ENCODE data around the gene WWTR1. TPM values are rescaled to one million over a fixed set of nuclear protein-coding genes. Genes with fewer than 3 reads are reported as not detected.

WWTR1 gene
- total RNA-seq, 1 donor from 2014 or later: 42.1 TPM

DNA sequence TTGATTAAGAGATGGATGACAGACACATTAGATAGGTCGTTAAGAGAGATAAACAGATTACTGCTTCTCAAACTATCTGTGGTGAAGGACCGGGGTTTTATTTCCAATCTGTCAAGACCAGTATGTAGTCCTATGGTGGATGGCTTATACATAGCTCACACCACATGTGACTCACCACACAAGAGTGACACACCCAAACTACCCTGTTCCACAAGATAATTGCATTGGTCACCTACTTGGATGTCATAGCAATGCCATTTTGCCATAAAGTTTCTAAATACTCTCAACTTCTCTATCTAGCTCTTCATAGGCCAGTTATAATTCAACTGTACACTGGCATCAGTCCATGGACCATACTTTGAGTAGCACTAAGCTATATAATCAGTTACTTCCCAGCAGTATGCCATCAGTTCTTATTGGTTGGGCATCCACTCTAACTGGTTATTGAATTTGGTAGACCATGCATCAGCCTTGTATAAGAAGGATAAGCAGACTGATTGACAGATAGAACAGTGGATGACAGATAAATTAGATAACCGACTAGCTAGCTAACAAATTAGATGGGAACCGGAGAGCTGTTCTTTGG is 11.6 kb downstream of the WWTR1 start:
- TF ChIP-seq CTCF (IDR thresholded peaks at IDR 0.05; ENCODE audit: insufficient read depth, low read length, poor library complexity, severe bottlenecking): no peak
- Histone ChIP-seq H3K4me3 (ENCODE audit: low read depth, low read length) (no peak overlapping the region), H3K27me3 (ENCODE audit: control insufficient read depth, insufficient read depth, low read length) (no peaks in the 10 kb centered on the region), H3K36me3 (ENCODE audit: control insufficient read depth, insufficient read depth, low read length) (peaks cover 2% of the 10 kb centered on the region)
- DNase-seq (ENCODE audit: low read depth): no peak

GRCh38 chr3:149643963-149644362 is 13.9 kb downstream of the WWTR1 start:
- Histone ChIP-seq H3K27me3 (ENCODE audit: control insufficient read depth, insufficient read depth, low read length) (no peaks in the 10 kb centered on the region), H3K4me3 (ENCODE audit: low read depth, low read length) (no peak overlapping the region), H3K36me3 (ENCODE audit: control insufficient read depth, insufficient read depth, low read length) (peaks cover 2% of the 10 kb centered on the region)
- TF ChIP-seq CTCF (IDR thresholded peaks at IDR 0.05; ENCODE audit: insufficient read depth, low read length, poor library complexity, severe bottlenecking): no peak
- DNase-seq (ENCODE audit: low read depth): no peak

DNA sequence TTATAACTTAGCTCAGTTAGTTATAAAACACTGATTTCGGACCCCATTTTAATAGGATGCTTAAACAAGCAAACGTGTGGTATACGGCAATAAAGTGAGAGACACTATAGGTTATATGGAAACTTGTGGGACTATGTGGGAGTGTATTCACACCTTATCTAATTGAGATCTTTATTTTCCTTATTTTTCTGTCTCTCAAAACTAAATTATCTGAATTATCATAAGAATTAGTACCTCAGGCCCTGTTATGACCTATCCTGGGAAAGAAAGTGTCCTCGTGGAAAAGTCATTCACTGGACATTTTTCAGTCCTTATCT is 14.4 kb downstream of the WWTR1 start:
- Histone ChIP-seq H3K27me3 (ENCODE audit: control insufficient read depth, insufficient read depth, low read length) (no peaks in the 10 kb centered on the region), H3K36me3 (ENCODE audit: control insufficient read depth, insufficient read depth, low read length) (peaks cover 2% of the 10 kb centered on the region), H3K4me3 (ENCODE audit: low read depth, low read length) (no peak overlapping the region)
- DNase-seq (ENCODE audit: low read depth): no peak
- TF ChIP-seq CTCF (IDR thresholded peaks at IDR 0.05; ENCODE audit: insufficient read depth, low read length, poor library complexity, severe bottlenecking): no peak

DNA sequence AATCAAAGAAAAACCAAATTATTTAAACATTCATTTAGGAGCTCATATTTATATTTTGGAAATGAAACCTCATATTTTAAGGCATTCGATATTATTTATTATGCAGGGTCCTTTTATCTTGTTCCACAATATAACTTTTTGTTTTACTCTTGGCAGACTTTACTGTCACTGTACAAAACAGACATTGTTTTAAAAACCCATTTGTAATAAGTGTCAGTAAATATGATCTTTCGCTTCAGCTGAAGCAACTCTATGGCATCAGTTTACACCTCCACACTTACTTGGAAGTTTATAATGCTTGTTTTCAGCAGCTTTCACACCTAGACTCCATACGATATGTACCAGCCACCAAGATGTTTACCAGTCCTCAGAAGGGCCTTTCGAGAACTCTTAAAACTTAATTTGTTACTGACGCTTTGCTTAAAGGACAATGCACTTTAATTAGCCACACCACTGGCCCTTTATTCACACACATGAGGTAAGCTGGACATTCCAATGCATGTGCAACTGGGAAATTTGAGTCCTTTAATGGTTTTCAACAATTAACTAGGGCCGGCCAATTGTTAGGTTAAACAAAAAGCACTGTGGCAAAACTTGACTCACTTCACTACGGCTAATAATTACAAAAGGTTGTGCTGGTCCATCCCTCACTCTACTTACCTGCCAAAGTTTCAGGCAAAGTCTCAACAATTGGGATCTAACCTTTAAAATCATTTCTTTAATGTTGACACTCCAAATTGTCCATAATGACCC is 16.7 kb downstream of the WWTR1 start:
- DNase-seq (ENCODE audit: low read depth): no peak
- TF ChIP-seq CTCF (IDR thresholded peaks at IDR 0.05; ENCODE audit: insufficient read depth, low read length, poor library complexity, severe bottlenecking): no peak
- no peak overlapping the region for H3K4me3 ChIP-seq (ENCODE audit: low read depth, low read length)
- H3K36me3 ChIP-seq (ENCODE audit: control insufficient read depth, insufficient read depth, low read length): no peaks in the 10 kb centered on the region
- no peaks in the 10 kb centered on the region for H3K27me3 ChIP-seq (ENCODE audit: control insufficient read depth, insufficient read depth, low read length)

DNA sequence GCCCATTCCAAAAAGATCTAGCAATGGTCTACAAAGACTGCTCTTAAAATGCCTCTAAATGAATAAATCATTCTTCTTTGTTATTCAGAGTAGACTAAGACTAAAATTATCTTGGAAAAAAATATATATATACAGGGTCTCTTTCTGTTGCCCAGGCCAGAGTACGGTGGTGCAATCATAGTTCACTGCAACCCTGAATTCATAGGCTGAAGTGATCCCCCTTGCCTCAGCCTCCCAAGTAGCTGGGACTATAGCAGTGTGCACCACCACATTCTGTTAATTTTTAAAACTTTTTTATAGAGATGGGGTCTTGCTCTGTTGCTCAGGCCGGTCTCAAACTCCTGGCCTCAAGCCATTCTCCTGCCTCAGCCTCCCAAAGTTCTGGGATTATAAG is 18.7 kb downstream of the WWTR1 start:
- TF ChIP-seq CTCF (IDR thresholded peaks at IDR 0.05; ENCODE audit: insufficient read depth, low read length, poor library complexity, severe bottlenecking): no peak

More for the DNA sequence above, 18.7 kb downstream of the WWTR1 start:
- Histone ChIP-seq H3K4me3 (ENCODE audit: low read depth, low read length) (no peak overlapping the region), H3K27me3 (ENCODE audit: control insufficient read depth, insufficient read depth, low read length) (no peaks in the 10 kb centered on the region), H3K36me3 (ENCODE audit: control insufficient read depth, insufficient read depth, low read length) (no peaks in the 10 kb centered on the region)
- DNase-seq (ENCODE audit: low read depth): no peak
